Kidney tubule cell (primary cell): ENCODE measurements around the gene PLEKHS1.

ENCODE experiments used
- DNase-seq: peaks from one replicate; pipeline ENCODE4 v3.0.0-alpha.2; 2018; ENCODE audit warnings: low spot score

Gene PLEKHS1

GRCh38 chr10:113751181-113751732, at the start of gene PLEKHS1:
TSS of gene PLEKHS1 (plus strand) at chr10:113751682. CDS start at chr10:113755278, 3,596 bp downstream.
- DNase-seq = peak; percentile 78

- DNase-seq = peak; percentile 34
Measured at GRCh38 chr10:113704637-113705343, 46.7 kb upstream of the PLEKHS1 start.

GRCh38 chr10:113705344-113705652, 46.2 kb upstream of the PLEKHS1 start:
- DNase-seq = no peak

GRCh38 chr10:113706623-113707022, 44.9 kb upstream of the PLEKHS1 start:
- no peak for DNase-seq

GRCh38 chr10:113708640-113709039, 42.8 kb upstream of the PLEKHS1 start:
- DNase-seq = no peak

GRCh38 chr10:113709221-113709838, 42.2 kb upstream of the PLEKHS1 start:
- DNase-seq = peak; percentile 60

GRCh38 chr10:113711142-113711541, 40.3 kb upstream of the PLEKHS1 start:
- peak; percentile 60 for DNase-seq

- no peak for DNase-seq
Measured at GRCh38 chr10:113712024-113712423, 39.5 kb upstream of the PLEKHS1 start.

GRCh38 chr10:113712755-113713639, 38.5 kb upstream of the PLEKHS1 start:
- no peak for DNase-seq

GRCh38 chr10:113713640-113713982, 37.9 kb upstream of the PLEKHS1 start:
- DNase-seq = no peak

GRCh38 chr10:113716109-113716910, 35.2 kb upstream of the PLEKHS1 start:
- DNase-seq = no peak

GRCh38 chr10:113718969-113719822, 32.3 kb upstream of the PLEKHS1 start:
- no peak for DNase-seq

- no peak for DNase-seq
Measured at GRCh38 chr10:113720386-113720785, 31.1 kb upstream of the PLEKHS1 start.

GRCh38 chr10:113732160-113732881, 19.2 kb upstream of the PLEKHS1 start:
- DNase-seq = no peak

- no peak for DNase-seq
Measured at GRCh38 chr10:113732966-113733365, 18.5 kb upstream of the PLEKHS1 start.

GRCh38 chr10:113733635-113734034, 17.8 kb upstream of the PLEKHS1 start:
- no peak for DNase-seq

- DNase-seq = peak; percentile 61
Measured at GRCh38 chr10:113735913-113736312, 15.6 kb upstream of the PLEKHS1 start.

GRCh38 chr10:113736576-113736975, 14.9 kb upstream of the PLEKHS1 start:
- no peak for DNase-seq

- no peak for DNase-seq
Measured at GRCh38 chr10:113739031-113739430, 12.5 kb upstream of the PLEKHS1 start.

GRCh38 chr10:113739577-113739976, 11.9 kb upstream of the PLEKHS1 start:
- no peak for DNase-seq
